OCI-LY3 (cell line): ENCODE results near the gene CAMKMT.
A peak's percentile ranks its signal among the peaks of the same experiment; 100 is the strongest.

Experiments used
- H2AFZ ChIP-seq: fragments of 200-600, 300-600 bp; shearing (Covaris generic); 2 replicates; pipeline ENCODE4 v1.6.0; 2014; ENCODE audit warnings: antibody characterized with exemption, low read depth, low read length
- H3K27ac ChIP-seq: fragments of 200-600, 300-600 bp; sonication (generic); 2 replicates; pipeline ENCODE4 v1.5.1; 2014; ENCODE audit warnings: mild to moderate bottlenecking, low read length, moderate library complexity, mixed read lengths
- H3K27me3 ChIP-seq: fragments of 200-600, 300-600 bp; sonication (generic); 2 replicates; pipeline ENCODE4 v1.6.1; 2014; ENCODE audit warnings: low read depth, low read length, mixed read lengths
- H3K36me3 ChIP-seq: fragments of 200-600, 300-600 bp; sonication (generic); replicated peaks from 2 replicates; pipeline ENCODE3; 2014; ENCODE audit warnings: low read depth, low read length, mixed read lengths
- H3K4me1 ChIP-seq: fragments of 300-600, 200-600 bp; sonication (generic); 2 replicates; pipeline ENCODE4 v1.6.1; 2014; ENCODE audit warnings: low read length, mixed read lengths
- H3K4me2 ChIP-seq: fragments of 200-600, 300-600 bp; sonication (generic); 2 replicates; pipeline ENCODE4 v1.6.1; 2014; ENCODE audit warnings: low read length, mixed read lengths
- H3K4me3 ChIP-seq: fragments of 300-600, 200-600 bp; sonication (generic); 2 replicates; pipeline ENCODE4 v1.5.1; 2014; ENCODE audit warnings: antibody characterized with exemption, mild to moderate bottlenecking, low read length, moderate library complexity
- H3K79me2 ChIP-seq: fragments of 300-600, 200-600 bp; shearing (Covaris generic); 2 replicates; pipeline ENCODE4 v1.6.1; 2014; ENCODE audit warnings: mild to moderate bottlenecking, low read length, mixed read lengths
- H3K9ac ChIP-seq: fragments of 300-600, 200-600 bp; shearing (Covaris generic); 2 replicates; pipeline ENCODE4 v1.6.0; 2014; ENCODE audit warnings: mild to moderate bottlenecking, low read length, moderate library complexity
- H3K9me3 ChIP-seq: fragments of 200-600, 300-600 bp; shearing (Covaris generic); 2 replicates; pipeline ENCODE4 v1.6.1; 2014; ENCODE audit warnings: low read length, mixed read lengths; ENCODE audit not compliant: insufficient read depth
- H4K20me1 ChIP-seq: fragments of 200-600, 300-600 bp; sonication (generic); 2 replicates; pipeline ENCODE4 v1.6.1; 2016; ENCODE audit warnings: low read length, mixed read lengths; ENCODE audit not compliant: insufficient read depth
- CTCF ChIP-seq: fragments of 200-600, 300-600 bp; sonication (generic); IDR thresholded peaks from 2 replicates; pipeline ENCODE4 v1.5.1; 2014; ENCODE audit warnings: antibody characterized with exemption, low read length, low read depth
- EZH2phosphoT487 ChIP-seq: fragments of 200-600 bp; shearing (Covaris generic); IDR thresholded peaks from 2 replicates; pipeline ENCODE4 v1.6.1; 2018; ENCODE audit warnings: antibody characterized with exemption, mixed run types, low read depth

CAMKMT gene

GRCh38 chr2:44620189-44620990, 258.6 kb downstream of the CAMKMT start:
- Histone ChIP-seq H3K9me3 (no peaks in the 10 kb centered on the region), H2AFZ (no peak overlapping the region), H3K27ac (no peak overlapping the region), H3K79me2 (no peaks in the 10 kb centered on the region), H3K36me3 (no peaks in the 10 kb centered on the region), H4K20me1 (no peaks in the 10 kb centered on the region), H3K27me3 (no peaks in the 10 kb centered on the region), H3K9ac (no peak overlapping the region), H3K4me1 (peaks cover 38% of the 10 kb centered on the region), H3K4me3 (no peak overlapping the region), H3K4me2 (no peak overlapping the region)
- TF ChIP-seq EZH2phosphoT487 (no peak), CTCF (peak; percentile 14; the same call in 1 of the 2 replicates)

- Histone ChIP-seq H3K27ac (no peak overlapping the region), H3K4me1 (peaks cover 8% of the 10 kb centered on the region), H3K4me2 (no peak overlapping the region), H3K4me3 (no peak overlapping the region), H3K36me3 (no peaks in the 10 kb centered on the region), H2AFZ (no peak overlapping the region), H3K9me3 (no peaks in the 10 kb centered on the region), H3K27me3 (no peaks in the 10 kb centered on the region), H3K9ac (no peak overlapping the region), H4K20me1 (no peaks in the 10 kb centered on the region), H3K79me2 (no peaks in the 10 kb centered on the region)
- TF ChIP-seq CTCF: no peak
- no peak for TF ChIP-seq EZH2phosphoT487
Observed at GRCh38 chr2:44623622-44624351, 262.0 kb downstream of the CAMKMT start.

GRCh38 chr2:44628297-44628696, 266.6 kb downstream of the CAMKMT start:
- no peak overlapping the region for H3K9ac ChIP-seq
- no peaks in the 10 kb centered on the region for H3K79me2 ChIP-seq
- no peak for TF ChIP-seq CTCF
- no peak for TF ChIP-seq EZH2phosphoT487
- no peaks in the 10 kb centered on the region for H3K36me3 ChIP-seq
- no peaks in the 10 kb centered on the region for H3K9me3 ChIP-seq
- H2AFZ ChIP-seq: no peak overlapping the region
- H3K27me3 ChIP-seq: no peaks in the 10 kb centered on the region
- no peaks in the 10 kb centered on the region for H4K20me1 ChIP-seq
- no peak overlapping the region for H3K27ac ChIP-seq
- no peaks in the 10 kb centered on the region for H3K4me1 ChIP-seq
- no peak overlapping the region for H3K4me3 ChIP-seq
- no peak overlapping the region for H3K4me2 ChIP-seq

GRCh38 chr2:44632931-44633689, 271.4 kb downstream of the CAMKMT start:
- Histone ChIP-seq H3K9me3 (no peaks in the 10 kb centered on the region), H4K20me1 (no peaks in the 10 kb centered on the region), H3K27ac (no peak overlapping the region), H3K79me2 (no peaks in the 10 kb centered on the region), H3K4me3 (no peak overlapping the region), H3K36me3 (no peaks in the 10 kb centered on the region), H2AFZ (no peak overlapping the region), H3K4me1 (peaks cover 5% of the 10 kb centered on the region; the same call in 1 of the 2 replicates), H3K27me3 (no peaks in the 10 kb centered on the region), H3K4me2 (no peak overlapping the region), H3K9ac (no peak overlapping the region)
- TF ChIP-seq EZH2phosphoT487: no peak
- TF ChIP-seq CTCF: no peak
